DOHH2 (cell line): ENCODE results near the gene PCMT1.
A peak's percentile ranks its signal among the peaks of the same experiment; 100 is the strongest.
"Not testable (repeated sequence)": the region's sequence is repeated elsewhere in the genome, so short reads cannot be mapped to it uniquely, and the experiment has no call there.

ENCODE experiments used
- H3F3A ChIP-seq: fragments of 200-600 bp; sonication (generic), shearing (Covaris generic); 2 replicates; pipeline ENCODE4 v1.6.0; 2016; ENCODE audit warnings: antibody characterized with exemption, mild to moderate bottlenecking; ENCODE audit not compliant: control insufficient read depth, insufficient read depth
- H3K27ac ChIP-seq: fragments of 200-600 bp; sonication (generic); 2 replicates; pipeline ENCODE4 v1.5.1; 2014; ENCODE audit warnings: low read depth, mild to moderate bottlenecking, low read length, moderate library complexity
- H3K27me3 ChIP-seq: fragments of 200-600 bp; sonication (generic); 2 replicates; pipeline ENCODE4 v1.6.1; 2014; ENCODE audit warnings: mild to moderate bottlenecking, low read length, mixed read lengths; ENCODE audit not compliant: control insufficient read depth
- H3K36me3 ChIP-seq: fragments of 200-600 bp; sonication (generic); 2 replicates; pipeline ENCODE4 v1.6.1; 2014; ENCODE audit warnings: mild to moderate bottlenecking, low read length, moderate library complexity, mixed read lengths; ENCODE audit not compliant: control insufficient read depth
- H3K4me1 ChIP-seq: fragments of 200-600 bp; sonication (generic); 2 replicates; pipeline ENCODE4 v1.6.1; 2014; ENCODE audit warnings: mild to moderate bottlenecking, low read length, mixed read lengths; ENCODE audit not compliant: control insufficient read depth
- H3K4me2 ChIP-seq: fragments of 200-600 bp; sonication (generic); 2 replicates; pipeline ENCODE4 v1.6.0; 2014; ENCODE audit warnings: mild to moderate bottlenecking, low read length, moderate library complexity
- H3K4me3 ChIP-seq: fragments of 200-600 bp; sonication (generic); 2 replicates; pipeline ENCODE4 v1.5.1; 2014; ENCODE audit warnings: mild to moderate bottlenecking, low read length, mixed read lengths
- H3K79me2 ChIP-seq: fragments of 200-600 bp; sonication (generic); 2 replicates; pipeline ENCODE4 v1.6.1; 2014; ENCODE audit warnings: mild to moderate bottlenecking, low read length, mixed read lengths; ENCODE audit not compliant: control insufficient read depth
- H3K9me2 ChIP-seq: fragments of 200-600 bp; sonication (generic); replicated peaks from 2 replicates; pipeline ENCODE4 v1.6.1; 2014; ENCODE audit warnings: mild to moderate bottlenecking, low read length, mixed read lengths; ENCODE audit not compliant: control insufficient read depth
- H3K9me3 ChIP-seq: fragments of 200-600 bp; sonication (generic); 2 replicates; pipeline ENCODE4 v1.6.1; 2014; ENCODE audit warnings: antibody characterized with exemption, low read length, mixed read lengths; ENCODE audit not compliant: control insufficient read depth, insufficient read depth
- H4K20me1 ChIP-seq: fragments of 200-600 bp; sonication (generic); 2 replicates; pipeline ENCODE4 v1.6.0; 2014; ENCODE audit warnings: low read depth, mild to moderate bottlenecking, antibody characterized with exemption, low read length, moderate library complexity; ENCODE audit not compliant: control insufficient read depth, insufficient read depth
- CTCF ChIP-seq: fragments of 200-600 bp; sonication (generic); IDR thresholded peaks from one replicate; pipeline ENCODE4 v1.5.1; 2014; ENCODE audit warnings: antibody characterized with exemption, mild to moderate bottlenecking, low read depth, low read length; ENCODE audit not compliant: poor library complexity, severe bottlenecking
- EZH2phosphoT487 ChIP-seq: fragments of 200-600 bp; sonication (generic); IDR thresholded peaks from 2 replicates; pipeline ENCODE4 v1.6.1; 2017; ENCODE audit warnings: borderline replicate concordance, mild to moderate bottlenecking, antibody characterized with exemption, low read length, moderate library complexity, mixed read lengths

The PCMT1 gene

GRCh38 chr6:149750136-149750609 lies 632 bp downstream of the PCMT1 start:
- no peaks in the 10 kb centered on the region for H3K9me2 ChIP-seq
- H3K4me1 ChIP-seq = peaks cover 57% of the 10 kb centered on the region
- peak overlapping the region; percentile 76 for H3K27ac ChIP-seq
- H4K20me1 ChIP-seq = peaks cover 12% of the 10 kb centered on the region; the same call in 1 of the 2 replicates
- TF ChIP-seq EZH2phosphoT487 (no peak), CTCF (no peak)
- no peaks in the 10 kb centered on the region for H3K27me3 ChIP-seq
- H3K79me2 ChIP-seq = peaks cover 76% of the 10 kb centered on the region
- H3K4me3 ChIP-seq = peak overlapping the region; percentile 99
- H3F3A ChIP-seq = 0 out of 2 replicates have a peak, but pooled peaks cover 2% of the 10 kb centered on the region
- H3K36me3 ChIP-seq = peaks cover 37% of the 10 kb centered on the region
- peak overlapping the region; percentile 98 for H3K4me2 ChIP-seq
- no peaks in the 10 kb centered on the region for H3K9me3 ChIP-seq

- H3K79me2 ChIP-seq = peaks cover 76% of the 10 kb centered on the region
- peak overlapping the region; percentile 98 for H3K4me2 ChIP-seq
- H3K36me3 ChIP-seq = peaks cover 36% of the 10 kb centered on the region
- 0 out of 2 replicates have a peak, but pooled peaks cover 5% of the 10 kb centered on the region for H3F3A ChIP-seq
- H3K9me2 ChIP-seq = no peaks in the 10 kb centered on the region
- H3K9me3 ChIP-seq = no peaks in the 10 kb centered on the region
- TF ChIP-seq EZH2phosphoT487 (no peak), CTCF (no peak)
- H3K27ac ChIP-seq = no peak overlapping the region
- peaks cover 13% of the 10 kb centered on the region for H4K20me1 ChIP-seq
- peaks cover 61% of the 10 kb centered on the region for H3K4me1 ChIP-seq
- peak overlapping the region; percentile 99; the same call in 1 of the 2 replicates for H3K4me3 ChIP-seq
- H3K27me3 ChIP-seq = no peaks in the 10 kb centered on the region
Observed at GRCh38 chr6:149751239-149751638, 1.7 kb downstream of the PCMT1 start.

DNA sequence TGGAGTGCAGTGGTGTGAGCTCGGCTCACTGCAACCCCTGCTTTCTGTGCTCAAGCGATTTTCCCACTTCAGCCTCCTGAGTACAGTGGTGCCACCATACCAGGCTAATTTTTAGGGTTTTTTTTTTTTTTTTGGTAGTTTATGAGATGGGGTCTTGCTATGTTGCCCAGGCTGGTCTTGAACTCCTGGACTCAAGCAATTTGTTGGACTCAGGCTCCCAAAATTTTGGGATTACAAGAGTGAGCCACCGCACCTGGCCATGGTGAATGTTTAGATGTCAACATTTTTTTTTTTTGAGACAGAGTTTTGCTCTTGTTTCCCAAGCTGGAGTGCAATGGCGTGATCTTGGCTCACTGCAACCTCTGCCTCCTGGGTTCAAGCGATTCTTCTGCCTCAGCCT lies 2.4 kb downstream of the PCMT1 start:
- H3K9me3 ChIP-seq = not testable (repeated sequence)

GRCh38 chr6:149752600-149753373 lies 3.2 kb downstream of the PCMT1 start:
- Histone ChIP-seq H3K79me2 (peaks cover 83% of the 10 kb centered on the region), H3K4me1 (peaks cover 54% of the 10 kb centered on the region), H3K4me2 (no peak overlapping the region; the same call in 1 of the 2 replicates), H3K4me3 (no peak overlapping the region), H3F3A (0 out of 2 replicates have a peak, but pooled peaks cover 5% of the 10 kb centered on the region), H3K36me3 (peaks cover 36% of the 10 kb centered on the region), H3K27me3 (no peaks in the 10 kb centered on the region), H3K27ac (no peak overlapping the region), H3K9me3 (no peaks in the 10 kb centered on the region), H4K20me1 (peaks cover 13% of the 10 kb centered on the region), H3K9me2 (no peaks in the 10 kb centered on the region)
- TF ChIP-seq EZH2phosphoT487 (no peak), CTCF (no peak)

More for the DNA sequence above, 2.4 kb downstream of the PCMT1 start:
- not testable (repeated sequence) for H3K27ac ChIP-seq, H3K4me3 ChIP-seq, H3F3A ChIP-seq, H3K27me3 ChIP-seq, H3K9me2 ChIP-seq
- Histone ChIP-seq H3K4me2 (peak overlapping the region; percentile 98; the same call in 1 of the 2 replicates), H3K4me1 (peaks cover 56% of the 10 kb centered on the region), H4K20me1 (peaks cover 13% of the 10 kb centered on the region), H3K36me3 (peaks cover 36% of the 10 kb centered on the region), H3K79me2 (peaks cover 76% of the 10 kb centered on the region)

DNA sequence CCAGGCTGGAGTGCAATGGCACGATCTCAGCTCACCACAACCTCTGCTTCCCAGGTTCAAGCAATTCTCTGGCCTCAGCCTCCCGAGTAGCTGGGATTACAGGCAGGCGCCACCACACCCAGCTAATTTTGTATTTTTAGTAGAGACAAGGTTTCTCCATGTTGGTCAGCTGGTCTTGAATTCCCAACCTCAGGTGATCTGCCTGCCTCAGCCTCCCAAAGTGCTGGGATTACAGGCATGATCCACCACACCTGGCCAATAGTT lies 3.8 kb downstream of the PCMT1 start:
- not testable (repeated sequence) for H3K9me3 ChIP-seq, H3F3A ChIP-seq, H3K27me3 ChIP-seq, H3K4me2 ChIP-seq, H3K27ac ChIP-seq, H3K4me3 ChIP-seq, H3K9me2 ChIP-seq
- H3K79me2 ChIP-seq = peaks cover 87% of the 10 kb centered on the region
- peaks cover 52% of the 10 kb centered on the region for H3K4me1 ChIP-seq
- peaks cover 13% of the 10 kb centered on the region for H4K20me1 ChIP-seq
- H3K36me3 ChIP-seq = peaks cover 36% of the 10 kb centered on the region
